ENCODE data around the gene CLN6.
A peak's percentile ranks its signal among the peaks of the same experiment; 100 is the strongest.
"Not testable (repeated sequence)": the region's sequence is repeated elsewhere in the genome, so short reads cannot be mapped to it uniquely, and the experiment has no call there.

Gene CLN6

DNA sequence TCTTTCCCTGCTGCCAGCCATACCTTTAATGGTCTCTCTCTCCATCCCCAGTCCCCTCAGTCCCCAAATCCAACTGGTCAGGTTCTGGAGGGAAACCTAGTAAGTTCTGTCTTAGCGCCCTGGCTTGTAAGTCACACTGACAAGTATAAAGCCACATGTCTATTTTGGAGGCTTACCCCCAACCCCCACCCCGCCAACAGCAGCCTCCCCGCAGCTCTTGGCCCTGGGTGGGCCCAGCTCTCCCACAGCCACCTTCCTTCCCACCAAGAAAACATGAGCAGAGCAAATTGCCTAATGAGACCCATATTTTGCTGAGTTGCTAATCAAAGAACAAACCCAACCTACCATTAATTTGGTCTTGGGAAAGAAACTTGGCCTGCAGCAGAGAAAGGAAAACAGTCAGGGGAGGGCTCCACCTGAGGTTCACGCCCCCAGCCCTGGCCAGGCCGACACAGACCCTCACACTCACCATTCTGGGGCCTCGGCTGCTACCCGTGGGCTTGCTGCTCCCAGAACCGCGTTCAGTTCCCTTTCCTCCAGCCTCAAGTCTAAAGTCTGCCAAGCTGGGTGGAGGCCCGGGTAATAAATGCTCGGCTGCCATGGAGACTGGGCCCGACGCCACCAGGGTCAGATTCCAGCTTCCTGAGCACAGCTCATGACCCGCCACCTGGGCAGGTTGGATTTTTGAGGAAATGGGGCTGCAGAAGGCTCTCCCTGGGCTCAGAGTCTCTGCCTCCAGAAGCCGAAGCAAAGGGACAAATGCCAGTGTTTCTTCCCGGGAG is 24.6 kb downstream of the CLN6 start, which contains the start of gene CALML4:
TSS of gene CALML4 (minus strand) at position 557 of the 782 bp plus-strand sequence. CDS start at position 472, 85 bp downstream.
- Histone ChIP-seq H3K27ac (peak within 1 kb of the TSS in 1 of 2 donors; percentile 79), H3K4me3 (peak within 1 kb of the TSS; percentile 52)
- TF ChIP-seq, protein P1, sequence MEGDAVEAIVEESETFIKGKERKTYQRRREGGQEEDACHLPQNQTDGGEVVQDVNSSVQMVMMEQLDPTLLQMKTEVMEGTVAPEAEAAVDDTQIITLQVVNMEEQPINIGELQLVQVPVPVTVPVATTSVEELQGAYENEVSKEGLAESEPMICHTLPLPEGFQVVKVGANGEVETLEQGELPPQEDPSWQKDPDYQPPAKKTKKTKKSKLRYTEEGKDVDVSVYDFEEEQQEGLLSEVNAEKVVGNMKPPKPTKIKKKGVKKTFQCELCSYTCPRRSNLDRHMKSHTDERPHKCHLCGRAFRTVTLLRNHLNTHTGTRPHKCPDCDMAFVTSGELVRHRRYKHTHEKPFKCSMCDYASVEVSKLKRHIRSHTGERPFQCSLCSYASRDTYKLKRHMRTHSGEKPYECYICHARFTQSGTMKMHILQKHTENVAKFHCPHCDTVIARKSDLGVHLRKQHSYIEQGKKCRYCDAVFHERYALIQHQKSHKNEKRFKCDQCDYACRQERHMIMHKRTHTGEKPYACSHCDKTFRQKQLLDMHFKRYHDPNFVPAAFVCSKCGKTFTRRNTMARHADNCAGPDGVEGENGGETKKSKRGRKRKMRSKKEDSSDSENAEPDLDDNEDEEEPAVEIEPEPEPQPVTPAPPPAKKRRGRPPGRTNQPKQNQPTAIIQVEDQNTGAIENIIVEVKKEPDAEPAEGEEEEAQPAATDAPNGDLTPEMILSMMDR (IDR thresholded peaks at IDR 0.05): no peak
- peak; percentile 75 for DNase-seq (ENCODE audit: low spot score)

DNA sequence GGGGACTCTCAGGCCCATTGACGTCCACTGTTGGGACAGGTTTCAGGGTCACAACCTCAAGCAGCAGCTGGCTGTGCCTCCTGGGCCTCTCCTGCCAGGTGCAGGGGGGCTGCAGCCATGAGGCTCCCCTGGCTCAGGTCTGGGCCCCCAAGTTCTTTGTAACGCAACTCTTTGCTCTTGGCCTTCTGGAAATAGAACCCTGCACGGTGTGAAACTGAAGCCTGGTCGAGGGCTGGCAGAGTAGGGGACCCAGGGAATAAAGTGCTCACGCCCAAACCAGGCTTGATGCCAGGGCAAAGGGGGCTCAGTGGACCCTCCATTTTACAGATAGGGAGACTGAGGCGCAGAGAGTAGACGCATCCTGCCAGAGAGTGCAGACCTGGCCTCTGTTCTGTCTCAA is 25.2 kb downstream of the CLN6 start:
- Histone ChIP-seq H3K4me3 (peak overlapping the region; percentile 52), H3K27ac (no peak overlapping the region)
- DNase-seq (ENCODE audit: low spot score): peak; percentile 72
- TF ChIP-seq, protein P1 (IDR thresholded peaks at IDR 0.05): no peak

DNA sequence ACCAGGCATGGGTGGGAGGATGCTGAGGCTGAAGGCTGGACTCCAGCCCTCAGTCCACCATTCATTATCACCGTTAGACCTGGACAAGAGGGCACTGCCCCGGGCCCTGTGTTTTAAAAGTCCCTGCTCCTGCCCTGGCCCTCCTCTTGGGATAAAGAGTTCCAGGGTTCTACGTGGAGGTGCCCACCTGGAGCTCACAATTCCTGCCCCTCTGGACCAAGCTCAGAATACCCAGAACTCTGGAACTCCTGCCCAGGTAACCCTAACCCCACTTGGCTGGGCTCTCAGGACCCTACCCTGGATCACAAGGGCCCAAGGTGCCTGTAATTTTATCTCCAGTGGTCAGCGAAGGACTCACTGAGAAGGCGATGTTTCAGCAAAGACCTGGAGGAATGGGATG is 25.6 kb downstream of the CLN6 start:
- peak; percentile 50 for DNase-seq (ENCODE audit: low spot score)
- no peak overlapping the region for H3K4me3 ChIP-seq
- TF ChIP-seq, protein P1 (IDR thresholded peaks at IDR 0.05): no peak
- H3K27ac ChIP-seq: no peak overlapping the region

DNA sequence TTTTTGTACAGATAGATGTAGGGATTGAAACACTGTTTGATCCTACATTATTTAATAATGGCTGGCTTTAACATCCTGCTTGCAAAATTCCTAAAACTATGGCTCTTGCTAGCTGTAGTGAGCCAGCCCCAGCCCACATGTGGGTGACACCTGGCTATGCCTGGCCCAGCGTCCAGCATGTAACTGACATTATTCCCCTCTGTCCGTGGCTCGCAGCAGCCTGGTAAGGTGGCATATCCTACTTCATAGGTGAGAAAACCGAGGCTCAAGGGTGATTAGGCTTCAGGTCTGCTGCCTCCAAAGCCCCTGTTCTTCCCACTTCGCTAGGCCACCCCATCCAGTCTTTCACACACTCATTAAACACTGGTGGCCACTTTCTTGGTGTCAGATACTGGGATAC is 26.0 kb downstream of the CLN6 start:
- TF ChIP-seq, protein P1 (IDR thresholded peaks at IDR 0.05): no peak
- DNase-seq (ENCODE audit: low spot score): peak; percentile 55
- no peak overlapping the region for H3K27ac ChIP-seq
- H3K4me3 ChIP-seq: no peak overlapping the region

DNA sequence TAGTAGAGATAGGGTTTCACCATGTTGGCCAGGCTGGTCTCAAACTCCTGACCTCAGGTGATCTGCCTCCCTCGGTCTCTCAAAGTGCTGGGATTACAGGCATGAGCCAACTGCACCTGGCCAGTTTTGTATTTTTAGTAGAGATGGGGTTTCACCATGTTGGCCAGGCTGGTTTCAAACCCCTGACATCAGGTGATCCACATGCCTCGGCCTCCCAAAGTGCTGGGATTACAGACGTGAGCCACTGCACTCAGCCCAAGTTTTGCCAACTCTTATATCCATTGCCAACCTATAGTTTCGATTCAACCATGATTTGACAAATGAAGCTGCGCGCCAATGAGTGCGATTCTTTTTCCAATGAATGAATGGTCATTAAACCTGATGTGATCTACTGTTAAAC is 26.5 kb downstream of the CLN6 start:
- not testable (repeated sequence) for H3K4me3 ChIP-seq, H3K27ac ChIP-seq
- peak; percentile 24 for DNase-seq (ENCODE audit: low spot score)

DNA sequence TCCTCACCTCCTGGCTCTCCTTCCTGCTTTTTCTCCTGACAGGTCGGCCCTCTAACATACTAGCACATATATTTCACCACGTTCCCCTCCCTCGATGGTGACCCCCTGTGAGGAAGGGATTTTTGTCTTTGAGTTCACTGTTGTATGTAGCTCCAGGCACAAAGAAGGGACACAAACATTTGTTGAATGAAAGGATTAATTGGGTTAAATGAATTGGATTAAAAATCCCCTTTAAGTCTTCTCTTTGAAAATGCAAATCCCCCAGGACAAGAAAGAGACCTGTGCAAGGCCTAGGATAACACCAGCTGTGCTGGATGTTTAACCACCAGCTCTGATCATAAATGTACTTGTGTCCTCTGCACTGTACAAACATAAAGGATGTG is 27.7 kb downstream of the CLN6 start:
- no peak for DNase-seq (ENCODE audit: low spot score)
- Histone ChIP-seq H3K27ac (no peak overlapping the region), H3K4me3 (no peak overlapping the region)
- TF ChIP-seq, protein P1 (IDR thresholded peaks at IDR 0.05): no peak

DNA sequence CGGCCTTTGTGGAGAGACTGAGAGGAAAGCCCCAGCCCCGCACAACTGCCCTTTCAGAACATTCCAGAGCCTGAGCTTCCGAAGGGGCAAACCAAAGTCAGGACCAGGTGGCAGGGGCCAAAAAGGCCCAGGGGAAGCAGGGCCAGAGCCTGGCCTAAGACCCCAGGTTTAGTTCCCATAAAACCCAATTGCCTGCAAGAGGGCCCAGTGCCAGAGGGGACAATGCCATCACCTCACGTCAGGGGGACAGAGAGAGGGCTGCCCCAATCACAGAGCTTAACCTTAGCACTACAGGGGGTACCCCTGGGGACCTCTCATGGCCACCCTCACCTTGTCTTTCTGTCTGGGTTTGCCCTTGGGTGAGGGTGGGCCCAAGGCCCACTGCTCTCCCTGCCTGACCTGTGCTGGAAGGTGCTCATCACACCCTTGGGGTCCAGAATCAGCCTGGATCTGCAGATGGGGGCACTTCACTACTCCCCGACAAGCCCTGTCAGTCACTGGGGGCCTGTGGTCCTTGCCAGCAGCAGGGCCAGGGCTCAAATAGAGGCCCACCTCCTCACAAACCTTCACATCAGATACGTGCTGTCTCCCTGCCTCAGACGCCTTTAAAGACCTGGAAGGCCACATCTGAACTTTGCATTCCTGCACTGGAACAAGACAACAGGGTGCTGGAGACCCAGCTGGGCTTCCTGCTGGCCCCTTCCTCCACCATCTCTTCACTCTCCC is 28.2 kb downstream of the CLN6 start:
- H3K27ac ChIP-seq: no peak overlapping the region
- peak; percentile 47 for DNase-seq (ENCODE audit: low spot score)
- H3K4me3 ChIP-seq: no peak overlapping the region
- TF ChIP-seq, protein P1 (IDR thresholded peaks at IDR 0.05): no peak
